ENCODE measurements around the gene KRTAP5-1.

The KRTAP5-1 gene

DNA sequence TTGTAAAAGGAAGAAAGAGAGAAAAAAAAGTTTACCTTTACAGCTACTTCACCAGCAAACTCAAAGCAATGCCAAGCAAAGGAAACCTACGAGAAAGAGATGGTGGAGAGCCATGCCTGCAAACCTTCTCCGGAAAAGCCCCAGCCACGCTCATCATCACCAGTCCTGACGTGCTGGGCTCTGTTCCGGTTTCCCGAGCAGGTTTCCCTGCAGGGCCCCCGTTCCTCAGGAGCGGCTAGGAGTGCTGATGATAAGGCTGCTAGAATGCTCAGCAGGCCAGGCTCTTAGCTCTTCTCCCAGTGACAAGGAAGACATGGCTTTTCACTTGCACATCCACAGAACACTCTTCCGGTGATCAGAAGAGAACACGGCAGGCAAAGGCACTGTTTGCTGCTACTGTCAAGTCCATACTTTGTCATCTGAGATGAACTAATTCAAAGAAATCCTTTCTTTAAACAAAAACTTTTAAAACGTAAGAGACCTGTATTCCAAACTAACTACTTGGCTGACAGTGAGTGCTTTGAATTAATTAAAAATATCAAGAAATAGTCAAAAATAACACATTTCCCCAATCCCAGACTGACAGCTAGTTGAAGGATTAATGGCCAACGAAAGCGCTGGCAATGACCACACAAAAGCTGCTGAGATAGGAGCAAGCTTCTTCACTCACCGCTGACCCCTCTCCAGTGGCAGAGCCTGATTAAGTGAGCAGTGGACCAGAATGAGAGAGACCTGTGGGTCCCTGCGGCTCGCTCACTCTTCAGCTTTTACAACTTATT is 48.8 kb downstream of the KRTAP5-1 start:
- TF ChIP-seq GABPA (IDR thresholded peaks at IDR 0.05; ENCODE audit: low read depth) (no peak), SPI1 (IDR thresholded peaks at IDR 0.05; ENCODE audit: borderline replicate concordance, low read depth) (no peak), CTCF (IDR thresholded peaks at IDR 0.05; ENCODE audit: insufficient read depth, low read length) (no peak), POLR2AphosphoS5 (IDR thresholded peaks at IDR 0.05; ENCODE audit: low read depth) (no peak)
- TF ChIP-seq, protein P1, sequence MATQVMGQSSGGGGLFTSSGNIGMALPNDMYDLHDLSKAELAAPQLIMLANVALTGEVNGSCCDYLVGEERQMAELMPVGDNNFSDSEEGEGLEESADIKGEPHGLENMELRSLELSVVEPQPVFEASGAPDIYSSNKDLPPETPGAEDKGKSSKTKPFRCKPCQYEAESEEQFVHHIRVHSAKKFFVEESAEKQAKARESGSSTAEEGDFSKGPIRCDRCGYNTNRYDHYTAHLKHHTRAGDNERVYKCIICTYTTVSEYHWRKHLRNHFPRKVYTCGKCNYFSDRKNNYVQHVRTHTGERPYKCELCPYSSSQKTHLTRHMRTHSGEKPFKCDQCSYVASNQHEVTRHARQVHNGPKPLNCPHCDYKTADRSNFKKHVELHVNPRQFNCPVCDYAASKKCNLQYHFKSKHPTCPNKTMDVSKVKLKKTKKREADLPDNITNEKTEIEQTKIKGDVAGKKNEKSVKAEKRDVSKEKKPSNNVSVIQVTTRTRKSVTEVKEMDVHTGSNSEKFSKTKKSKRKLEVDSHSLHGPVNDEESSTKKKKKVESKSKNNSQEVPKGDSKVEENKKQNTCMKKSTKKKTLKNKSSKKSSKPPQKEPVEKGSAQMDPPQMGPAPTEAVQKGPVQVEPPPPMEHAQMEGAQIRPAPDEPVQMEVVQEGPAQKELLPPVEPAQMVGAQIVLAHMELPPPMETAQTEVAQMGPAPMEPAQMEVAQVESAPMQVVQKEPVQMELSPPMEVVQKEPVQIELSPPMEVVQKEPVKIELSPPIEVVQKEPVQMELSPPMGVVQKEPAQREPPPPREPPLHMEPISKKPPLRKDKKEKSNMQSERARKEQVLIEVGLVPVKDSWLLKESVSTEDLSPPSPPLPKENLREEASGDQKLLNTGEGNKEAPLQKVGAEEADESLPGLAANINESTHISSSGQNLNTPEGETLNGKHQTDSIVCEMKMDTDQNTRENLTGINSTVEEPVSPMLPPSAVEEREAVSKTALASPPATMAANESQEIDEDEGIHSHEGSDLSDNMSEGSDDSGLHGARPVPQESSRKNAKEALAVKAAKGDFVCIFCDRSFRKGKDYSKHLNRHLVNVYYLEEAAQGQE (IDR thresholded peaks at IDR 0.05; ENCODE audit: insufficient replicate concordance, low read depth), result no peak
- DNase-seq (ENCODE audit: low read depth in 1 of 2, low spot score in 1 of 2), result no peak
- H3K27me3 ChIP-seq (ENCODE audit: insufficient read depth, poor library complexity, severe bottlenecking), result no peaks in the 10 kb centered on the region
- H3K4me3 ChIP-seq (replicated peaks; ENCODE audit: insufficient read depth, low read length), result no peak overlapping the region
- no peak overlapping the region for H3K27ac ChIP-seq (replicated peaks)

GRCh38 chr11:1534682-1535081 is 50.4 kb downstream of the KRTAP5-1 start:
- H3K4me3 ChIP-seq (replicated peaks; ENCODE audit: insufficient read depth, low read length), result no peak overlapping the region
- TF ChIP-seq CTCF (IDR thresholded peaks at IDR 0.05; ENCODE audit: insufficient read depth, low read length) (no peak), POLR2AphosphoS5 (IDR thresholded peaks at IDR 0.05; ENCODE audit: low read depth) (no peak), GABPA (IDR thresholded peaks at IDR 0.05; ENCODE audit: low read depth) (no peak)
- TF ChIP-seq, protein P1 (IDR thresholded peaks at IDR 0.05; ENCODE audit: insufficient replicate concordance, low read depth), result no peak
- no peak for DNase-seq (ENCODE audit: low read depth in 1 of 2, low spot score in 1 of 2)
- no peaks in the 10 kb centered on the region for H3K27me3 ChIP-seq (ENCODE audit: insufficient read depth, poor library complexity, severe bottlenecking)
- no peak overlapping the region for H3K27ac ChIP-seq (replicated peaks)
